C4-2B (cell line): ENCODE measurements around the gene ITIH5.

Source experiments
- CTCF ChIP-seq: fragments of 450-650 bp; conservative IDR thresholded peaks from 2 replicates; pipeline ENCODE4 v1.5.1; 2017; ENCODE audit warnings: mild to moderate bottlenecking
- ZFX ChIP-seq: fragments of 450-650 bp; IDR thresholded peaks from 2 replicates; pipeline ENCODE4 v1.6.1; 2017

DNA sequence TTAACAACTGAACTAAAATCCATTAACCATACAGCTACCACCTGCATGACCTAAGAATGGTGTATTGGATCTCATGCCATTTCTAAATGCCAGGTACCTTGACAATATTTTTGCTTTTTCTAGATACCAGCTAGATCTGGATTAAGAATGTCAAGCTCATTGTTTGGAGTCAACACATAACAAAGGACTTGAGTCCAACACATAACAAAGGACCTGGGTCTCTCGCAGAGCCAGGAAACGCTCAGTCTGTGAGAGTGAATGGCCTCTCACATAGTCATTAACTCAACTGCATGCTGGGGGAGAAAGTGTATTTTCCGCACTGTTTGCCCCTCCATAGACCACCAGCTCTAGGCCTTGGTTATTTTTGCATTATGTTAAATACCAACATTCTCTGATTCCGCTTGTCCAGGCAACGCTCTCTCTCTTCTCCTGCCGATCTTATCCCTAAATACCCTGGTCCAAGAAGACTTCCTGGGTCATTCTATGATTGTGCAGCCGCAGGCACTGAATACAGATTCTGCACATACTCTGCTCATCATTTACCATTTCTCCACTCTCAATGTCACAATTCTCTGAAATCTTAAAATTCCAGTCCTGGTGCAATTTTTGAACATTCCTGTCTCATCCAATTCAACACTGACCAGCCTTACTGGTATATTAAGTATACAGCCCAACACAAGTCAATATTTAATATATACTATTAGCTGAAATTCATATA is 31.2 kb downstream of the ITIH5 start:
- no peak for TF ChIP-seq CTCF
- no peak for TF ChIP-seq ZFX
